NCI-H69 (cell line): ENCODE measurements around the gene KIF3C.
A peak's percentile ranks its signal among the peaks of the same experiment; 100 is the strongest.
"Not testable (repeated sequence)": the region's sequence is repeated elsewhere in the genome, so short reads cannot be mapped to it uniquely, and the experiment has no call there.

Source experiments
- DNase-seq: peaks from one replicate; lab custom pipeline; 2025; lab: John Stamatoyannopoulos, UW

Gene KIF3C

GRCh38 chr2:25999406-25999805 is 17.1 kb upstream of the KIF3C start:
- not testable (repeated sequence) for DNase-seq

DNA sequence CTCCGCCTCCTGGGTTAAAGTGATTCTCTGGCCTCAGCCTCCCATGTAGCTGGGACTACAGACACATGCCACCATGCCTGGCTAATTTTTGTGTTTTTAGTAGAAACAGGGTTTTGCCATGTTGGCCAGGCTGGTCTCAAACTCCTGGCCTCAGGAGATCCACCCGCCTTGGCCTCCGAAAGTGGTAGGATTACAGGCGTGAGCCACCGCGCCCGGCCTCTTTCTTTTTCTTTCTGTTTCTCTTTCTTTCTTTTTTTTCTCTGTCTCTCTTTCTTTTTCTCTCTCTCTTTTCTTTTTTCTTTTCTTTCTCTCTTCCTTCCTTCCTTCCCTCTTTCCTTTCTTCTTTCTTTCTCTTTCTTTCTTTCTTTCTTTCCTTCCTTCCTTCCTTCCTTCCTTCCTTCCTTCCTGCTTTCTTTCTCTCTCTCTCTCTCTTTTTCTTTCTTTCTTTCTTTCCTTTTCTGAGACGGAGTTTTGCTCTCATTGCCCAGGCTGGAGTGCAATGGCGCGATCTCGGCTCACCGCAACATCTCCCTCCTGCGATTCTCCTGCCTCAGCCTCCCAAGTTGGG is 16.6 kb upstream of the KIF3C start:
- not testable (repeated sequence) for DNase-seq

DNA sequence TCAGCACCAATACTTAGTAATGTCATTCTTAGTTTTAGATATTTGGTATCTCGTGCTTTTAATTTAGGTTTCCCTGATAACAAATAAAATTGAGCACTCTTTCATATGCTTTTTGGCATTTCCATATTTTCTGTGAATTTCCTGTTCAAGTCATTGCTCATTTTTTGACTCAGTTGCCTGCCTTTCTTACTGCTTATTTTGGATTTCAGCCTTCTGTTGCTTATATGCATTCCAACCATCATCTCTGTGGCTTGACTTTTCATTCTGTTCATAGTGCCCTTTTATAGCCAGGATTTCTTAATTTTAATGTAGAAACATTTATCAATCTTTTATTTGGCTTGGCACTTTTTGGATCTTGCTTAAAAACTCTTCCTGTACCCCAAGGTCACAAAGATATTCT is 14.5 kb upstream of the KIF3C start:
- no peak for DNase-seq

GRCh38 chr2:25994509-25994908 is 12.2 kb upstream of the KIF3C start:
- DNase-seq = no peak

GRCh38 chr2:25993049-25993448 is 10.8 kb upstream of the KIF3C start:
- no peak for DNase-seq

GRCh38 chr2:25992556-25992955 is 10.3 kb upstream of the KIF3C start:
- no peak for DNase-seq

DNA sequence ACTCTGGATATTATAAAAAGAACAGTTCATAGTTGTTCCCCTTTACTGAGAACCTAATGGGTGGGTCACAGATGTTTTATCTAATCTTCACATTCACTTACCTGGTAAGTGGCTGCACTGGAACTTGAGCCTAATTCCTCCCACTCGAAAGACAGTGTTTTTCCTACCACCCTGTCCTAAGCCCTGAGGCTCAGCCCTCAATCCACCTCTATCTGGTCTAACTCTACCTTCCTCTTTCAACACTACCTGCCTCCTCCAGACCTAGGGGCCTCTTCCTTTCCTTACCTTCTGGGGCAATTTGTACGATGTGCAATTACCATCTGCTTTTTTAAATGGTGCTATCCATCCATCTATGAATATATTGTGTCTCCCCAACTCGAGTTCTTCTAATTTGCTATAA is 9.7 kb upstream of the KIF3C start:
- DNase-seq = peak; percentile 32

DNA sequence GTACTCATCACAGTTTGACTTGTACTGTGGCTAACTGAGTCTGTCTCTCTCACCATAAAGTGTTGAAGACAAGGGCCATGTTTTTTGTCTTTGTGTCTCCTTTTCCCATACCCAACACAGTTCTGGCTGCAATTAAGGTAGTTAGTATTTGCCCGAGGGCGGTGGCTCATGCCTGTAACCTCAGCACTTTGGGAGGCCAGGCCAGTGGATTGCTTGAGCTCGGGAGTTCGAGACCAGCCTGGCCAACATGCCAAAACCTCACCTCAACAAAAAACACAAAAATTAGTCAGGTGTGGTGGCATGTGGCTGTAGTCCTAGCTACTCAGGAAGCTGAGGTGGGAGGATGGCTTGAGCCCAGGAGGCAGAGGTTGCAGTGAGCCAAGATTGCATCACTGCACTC is 6.9 kb upstream of the KIF3C start:
- no peak for DNase-seq

- no peak for DNase-seq
Measured at GRCh38 chr2:25988134-25988533, 5.8 kb upstream of the KIF3C start.

GRCh38 chr2:25983735-25984134 is 1.4 kb upstream of the KIF3C start:
- DNase-seq = no peak

DNA sequence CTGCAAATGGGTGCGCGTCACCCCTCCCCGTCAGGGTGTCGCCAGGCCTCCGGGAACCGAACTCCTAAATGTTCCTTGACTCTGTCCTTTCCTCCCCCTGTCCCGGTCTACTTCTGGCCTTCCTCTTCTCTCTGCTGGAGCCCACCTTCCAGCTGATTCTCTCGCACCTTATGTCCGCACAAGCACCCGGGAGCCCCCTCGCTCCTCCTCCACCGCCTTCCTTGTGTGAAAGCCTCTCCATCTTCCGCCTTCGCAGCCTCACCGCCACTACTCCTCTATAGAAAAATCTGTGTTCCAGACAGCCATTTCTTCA is 627 bp upstream of the KIF3C start:
- no peak for DNase-seq

DNA sequence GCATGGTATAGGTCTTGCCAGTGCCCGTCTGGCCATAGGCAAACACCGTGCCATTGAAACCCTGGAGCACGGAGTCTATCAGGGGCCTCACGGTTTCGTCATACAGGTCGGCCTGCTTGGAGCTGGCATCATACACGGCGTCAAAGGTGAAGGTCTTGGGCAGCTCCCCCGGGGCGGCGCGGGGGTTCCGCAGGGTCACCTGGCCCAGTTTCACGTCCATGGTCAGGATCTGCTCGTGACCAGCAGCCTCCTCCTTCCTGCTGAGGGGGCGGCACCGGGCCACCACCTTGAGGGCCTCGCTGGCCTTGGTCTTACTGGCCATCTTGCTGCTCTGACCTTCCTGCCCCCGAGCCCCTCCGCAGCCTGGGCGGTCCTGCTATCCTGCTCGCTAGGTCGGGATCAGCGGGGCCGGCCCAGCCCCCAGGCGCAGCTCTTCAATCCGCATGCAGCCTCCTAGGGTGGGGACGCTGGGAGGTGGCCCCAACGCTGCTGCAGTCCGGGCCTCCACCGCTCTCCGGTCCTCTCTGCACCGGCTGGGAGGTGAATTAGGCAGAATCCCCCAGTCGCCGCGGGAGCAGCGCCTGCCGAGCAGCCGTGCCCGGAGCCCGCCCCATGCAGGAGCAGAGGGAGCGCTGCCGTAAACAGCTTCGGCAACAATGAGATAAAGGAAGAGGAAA is 563 bp downstream of the KIF3C start:
- peak; percentile 58 for DNase-seq

- no peak for DNase-seq
Measured at GRCh38 chr2:25980951-25981350, 1.3 kb downstream of the KIF3C start.

GRCh38 chr2:25980076-25980887 is 2.0 kb downstream of the KIF3C start:
- no peak for DNase-seq

GRCh38 chr2:25979001-25979400 is 3.3 kb downstream of the KIF3C start:
- no peak for DNase-seq

- DNase-seq = peak; percentile 76
Measured at GRCh38 chr2:25977768-25978167, 4.5 kb downstream of the KIF3C start.

- peak; percentile 54 for DNase-seq
Measured at GRCh38 chr2:25976983-25977741, 5.1 kb downstream of the KIF3C start.

GRCh38 chr2:25972049-25972823 is 10.1 kb downstream of the KIF3C start:
- DNase-seq = no peak

GRCh38 chr2:25971596-25971995 is 10.7 kb downstream of the KIF3C start:
- DNase-seq = no peak

- DNase-seq = no peak
Measured at GRCh38 chr2:25966531-25967270, 15.6 kb downstream of the KIF3C start.

GRCh38 chr2:25964891-25965290 is 17.4 kb downstream of the KIF3C start:
- no peak for DNase-seq
